ENCODE results near the gene RAB18. TPM values are rescaled to one million over a fixed set of nuclear protein-coding genes. Genes with fewer than 3 reads are reported as not detected.
A peak's percentile ranks its signal among the peaks of the same experiment; 100 is the strongest.

The RAB18 gene
- total and polyA plus RNA-seq, 2 of the 8 experiments (the other 6 are each of a cell fraction or from before 2014, with no cell fraction given), result 14.7 to 69.7 TPM

- TF ChIP-seq CREB1 (IDR thresholded peaks at IDR 0.05) (peak; percentile 47), ASH2L (IDR thresholded peaks at IDR 0.05; ENCODE audit: low read length) (peak; percentile 85), MAX (IDR thresholded peaks at IDR 0.05) (peak; percentile 53), KDM4A (IDR thresholded peaks at IDR 0.05; ENCODE audit: low read depth, low read length, severe bottlenecking) (peak; percentile 95), FOSL1 (IDR thresholded peaks at IDR 0.05; ENCODE audit: insufficient read depth, low read depth, low read length) (no peak), CHD7 (IDR thresholded peaks at IDR 0.05; ENCODE audit: insufficient replicate concordance, low read length) (no peak), RFX5 (IDR thresholded peaks at IDR 0.05; ENCODE audit: borderline replicate concordance, low read depth, low read length) (no peak), YY1 (IDR thresholded peaks at IDR 0.05; ENCODE audit: low read depth, low read length) (no peak)
- TF ChIP-seq, protein P1, sequence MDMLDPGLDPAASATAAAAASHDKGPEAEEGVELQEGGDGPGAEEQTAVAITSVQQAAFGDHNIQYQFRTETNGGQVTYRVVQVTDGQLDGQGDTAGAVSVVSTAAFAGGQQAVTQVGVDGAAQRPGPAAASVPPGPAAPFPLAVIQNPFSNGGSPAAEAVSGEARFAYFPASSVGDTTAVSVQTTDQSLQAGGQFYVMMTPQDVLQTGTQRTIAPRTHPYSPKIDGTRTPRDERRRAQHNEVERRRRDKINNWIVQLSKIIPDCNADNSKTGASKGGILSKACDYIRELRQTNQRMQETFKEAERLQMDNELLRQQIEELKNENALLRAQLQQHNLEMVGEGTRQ (IDR thresholded peaks at IDR 0.05; ENCODE audit: low read length), result no peak
Measured at GRCh38 chr10:27504007-27504807, at the start of gene RAB18 (continued).
